SK-N-SH (cell line): ENCODE results near the gene HECTD4.

Source experiments
- CTCF ChIP-seq: fragments of 200-600 bp; sonication (generic); IDR thresholded peaks from 2 replicates; pipeline ENCODE4 v1.6.1; 2017; ENCODE audit warnings: antibody characterized with exemption, mild to moderate bottlenecking, moderate library complexity
- MAX ChIP-seq: IDR thresholded peaks from 2 replicates; pipeline ENCODE4 v1.4.0; 2012; ENCODE audit warnings: low read depth
- MXI1 ChIP-seq: IDR thresholded peaks from 2 replicates; pipeline ENCODE4 v1.6.1; 2012; ENCODE audit warnings: mild to moderate bottlenecking, low read depth, low read length, improper control_type of control experiment
- POLR2AphosphoS5 ChIP-seq: IDR thresholded peaks from 2 replicates; pipeline ENCODE4 v1.6.1; 2012; ENCODE audit warnings: low read depth, low read length
- RFX5 ChIP-seq: IDR thresholded peaks from 2 replicates; pipeline ENCODE4 v1.6.1; 2012; ENCODE audit warnings: mild to moderate bottlenecking, improper control_type of control experiment, low read length
- ZBTB33 ChIP-seq: IDR thresholded peaks from 2 replicates; pipeline ENCODE4 v1.4.0; 2012; ENCODE audit warnings: low read depth, borderline replicate concordance
- TF ChIP-seq, protein P1 (sequence below): IDR thresholded peaks from 2 replicates; pipeline ENCODE4 v1.6.1; 2012; ENCODE audit warnings: mild to moderate bottlenecking, low read depth, low read length, moderate library complexity

DNA sequence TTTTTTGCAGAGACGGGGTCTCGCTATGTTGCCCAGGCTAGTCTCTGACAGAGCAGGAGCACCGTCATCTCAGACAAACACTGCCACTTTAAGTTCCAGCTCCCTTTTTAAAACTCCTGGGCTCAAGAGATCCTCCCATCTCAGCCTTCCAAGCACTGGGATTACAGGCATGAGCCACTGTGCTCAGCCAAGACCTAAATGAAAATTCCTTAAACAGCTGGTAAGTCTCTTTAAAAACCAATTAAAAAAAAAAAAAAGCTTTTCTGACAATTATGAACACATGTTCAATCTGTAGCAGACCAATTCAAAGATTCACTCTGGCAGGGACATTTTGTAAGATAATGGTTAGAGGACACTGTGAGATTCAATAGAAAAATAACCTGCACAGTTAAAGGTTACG lies 77.8 kb downstream of the HECTD4 start:
- TF ChIP-seq MAX (no peak), CTCF (no peak), ZBTB33 (no peak), RFX5 (no peak), MXI1 (no peak), POLR2AphosphoS5 (no peak)
- TF ChIP-seq, protein P1, sequence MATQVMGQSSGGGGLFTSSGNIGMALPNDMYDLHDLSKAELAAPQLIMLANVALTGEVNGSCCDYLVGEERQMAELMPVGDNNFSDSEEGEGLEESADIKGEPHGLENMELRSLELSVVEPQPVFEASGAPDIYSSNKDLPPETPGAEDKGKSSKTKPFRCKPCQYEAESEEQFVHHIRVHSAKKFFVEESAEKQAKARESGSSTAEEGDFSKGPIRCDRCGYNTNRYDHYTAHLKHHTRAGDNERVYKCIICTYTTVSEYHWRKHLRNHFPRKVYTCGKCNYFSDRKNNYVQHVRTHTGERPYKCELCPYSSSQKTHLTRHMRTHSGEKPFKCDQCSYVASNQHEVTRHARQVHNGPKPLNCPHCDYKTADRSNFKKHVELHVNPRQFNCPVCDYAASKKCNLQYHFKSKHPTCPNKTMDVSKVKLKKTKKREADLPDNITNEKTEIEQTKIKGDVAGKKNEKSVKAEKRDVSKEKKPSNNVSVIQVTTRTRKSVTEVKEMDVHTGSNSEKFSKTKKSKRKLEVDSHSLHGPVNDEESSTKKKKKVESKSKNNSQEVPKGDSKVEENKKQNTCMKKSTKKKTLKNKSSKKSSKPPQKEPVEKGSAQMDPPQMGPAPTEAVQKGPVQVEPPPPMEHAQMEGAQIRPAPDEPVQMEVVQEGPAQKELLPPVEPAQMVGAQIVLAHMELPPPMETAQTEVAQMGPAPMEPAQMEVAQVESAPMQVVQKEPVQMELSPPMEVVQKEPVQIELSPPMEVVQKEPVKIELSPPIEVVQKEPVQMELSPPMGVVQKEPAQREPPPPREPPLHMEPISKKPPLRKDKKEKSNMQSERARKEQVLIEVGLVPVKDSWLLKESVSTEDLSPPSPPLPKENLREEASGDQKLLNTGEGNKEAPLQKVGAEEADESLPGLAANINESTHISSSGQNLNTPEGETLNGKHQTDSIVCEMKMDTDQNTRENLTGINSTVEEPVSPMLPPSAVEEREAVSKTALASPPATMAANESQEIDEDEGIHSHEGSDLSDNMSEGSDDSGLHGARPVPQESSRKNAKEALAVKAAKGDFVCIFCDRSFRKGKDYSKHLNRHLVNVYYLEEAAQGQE, result no peak
